ENCODE measurements around the gene TPGS2. TPM values are rescaled to one million over a fixed set of nuclear protein-coding genes. Genes with fewer than 3 reads are reported as not detected.

TPGS2 gene
- total and polyA plus RNA-seq, 5 donors from 2014 or later: 45.6 to 107 (median 72.4) TPM

DNA sequence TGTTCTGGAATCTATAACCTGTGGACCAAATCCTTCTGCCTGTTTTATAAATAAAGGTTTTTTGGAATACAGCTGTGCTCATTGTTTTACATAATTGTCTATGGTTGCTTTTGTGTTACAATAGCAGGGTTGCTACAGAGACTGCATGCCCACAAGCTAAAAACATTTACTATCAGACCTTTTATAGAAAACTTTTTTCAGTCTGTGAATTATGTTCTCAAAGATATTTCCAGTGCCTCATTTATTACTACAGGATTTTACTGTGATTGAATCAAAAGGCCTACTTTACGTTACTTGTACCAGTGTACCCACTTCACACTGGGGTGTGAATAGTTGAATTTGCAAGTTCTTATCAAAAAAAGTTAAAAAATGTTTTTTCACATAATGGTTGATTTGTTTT, 7.1 kb upstream of the TPGS2 start:
- Histone ChIP-seq H3K4me1 (ENCODE audit: control insufficient read depth, insufficient read depth, low read length, poor library complexity, severe bottlenecking) (no peaks in the 10 kb centered on the region), H3K36me3 (ENCODE audit: control insufficient read depth, insufficient read depth, low read length) (peaks cover 24% of the 10 kb centered on the region), H3K27ac (ENCODE audit: insufficient read depth, low read length, poor library complexity, severe bottlenecking) (no peak overlapping the region), H3K4me3 (ENCODE audit: low read depth, low read length) (no peak overlapping the region), H3K9me3 (ENCODE audit: control insufficient read depth in 2 of 2, low read length in 2 of 2) (no peaks in the 10 kb centered on the region), H3K27me3 (ENCODE audit: control insufficient read depth, insufficient read depth, low read length) (no peaks in the 10 kb centered on the region)
- no peak overlapping the region for H3K4me3 Mint-ChIP-seq
- peaks cover 0 to 6% (median 0%) of the 10 kb centered on the region in 7 donors for H3K9me3 Mint-ChIP-seq
- no peak overlapping the region for H3K27ac Mint-ChIP-seq
- no peaks in the 10 kb centered on the region for H3K27me3 Mint-ChIP-seq
- peaks cover 42% of the 10 kb centered on the region for H3K36me3 Mint-ChIP-seq
- peaks cover 2 to 22% (median 6%) of the 10 kb centered on the region in 4 donors for H3K4me1 Mint-ChIP-seq
- no peak for ATAC-seq (ENCODE audit: low read depth in 2 of 2)
- no peak for DNase-seq

GRCh38 chr18:36833120-36833519, 4.3 kb upstream of the TPGS2 start:
- no peak for ATAC-seq (ENCODE audit: low read depth in 2 of 2)
- H3K9me3 ChIP-seq (ENCODE audit: control insufficient read depth in 2 of 2, low read length in 2 of 2): no peaks in the 10 kb centered on the region
- no peak overlapping the region for H3K4me3 ChIP-seq (ENCODE audit: low read depth, low read length)
- no peaks in the 10 kb centered on the region for H3K27me3 ChIP-seq (ENCODE audit: control insufficient read depth, insufficient read depth, low read length)
- no peak for DNase-seq
- H3K36me3 ChIP-seq (ENCODE audit: control insufficient read depth, insufficient read depth, low read length): peaks cover 6% of the 10 kb centered on the region
- H3K4me3 Mint-ChIP-seq: peak overlapping the region in 1 of 4 donors; percentile 66
- H3K4me1 Mint-ChIP-seq: peaks cover 18 to 31% (median 24%) of the 10 kb centered on the region in 4 donors
- H3K9me3 Mint-ChIP-seq: peaks cover 0 to 2% (median 0%) of the 10 kb centered on the region in 7 donors
- peaks cover 23% of the 10 kb centered on the region for H3K36me3 Mint-ChIP-seq
- no peaks in the 10 kb centered on the region for H3K27me3 Mint-ChIP-seq
- no peak overlapping the region for H3K27ac ChIP-seq (ENCODE audit: insufficient read depth, low read length, poor library complexity, severe bottlenecking)
- peaks cover 17% of the 10 kb centered on the region for H3K4me1 ChIP-seq (ENCODE audit: control insufficient read depth, insufficient read depth, low read length, poor library complexity, severe bottlenecking)
- H3K27ac Mint-ChIP-seq: no peak overlapping the region

- no peaks in the 10 kb centered on the region for H3K27me3 ChIP-seq (ENCODE audit: control insufficient read depth, insufficient read depth, low read length)
- no peaks in the 10 kb centered on the region for H3K9me3 ChIP-seq (ENCODE audit: control insufficient read depth in 2 of 2, low read length in 2 of 2)
- Mint-ChIP-seq H3K27me3 (no peaks in the 10 kb centered on the region), H3K27ac (no peak overlapping the region), H3K4me3 (peak overlapping the region in 1 of 4 donors; percentile 98), H3K36me3 (peaks cover 5% of the 10 kb centered on the region), H3K9me3 (peaks cover 0 to 2% (median 0%) of the 10 kb centered on the region in 7 donors), H3K4me1 (peaks cover 28 to 50% (median 40%) of the 10 kb centered on the region in 4 donors)
- no peaks in the 10 kb centered on the region for H3K36me3 ChIP-seq (ENCODE audit: control insufficient read depth, insufficient read depth, low read length)
- H3K4me1 ChIP-seq (ENCODE audit: control insufficient read depth, insufficient read depth, low read length, poor library complexity, severe bottlenecking): peaks cover 29% of the 10 kb centered on the region
- ATAC-seq (ENCODE audit: low read depth in 2 of 2) (no peak), DNase-seq (no peak)
- H3K4me3 ChIP-seq (ENCODE audit: low read depth, low read length): no peak overlapping the region
- no peak overlapping the region for H3K27ac ChIP-seq (ENCODE audit: insufficient read depth, low read length, poor library complexity, severe bottlenecking)
Observed at GRCh38 chr18:36831139-36831538, 2.3 kb upstream of the TPGS2 start.

- H3K4me1 Mint-ChIP-seq: peaks cover 28 to 50% (median 40%) of the 10 kb centered on the region in 4 donors
- H3K4me3 Mint-ChIP-seq: peak overlapping the region; percentile 93 to 98 (median 95)
- Histone ChIP-seq H3K4me1 (ENCODE audit: control insufficient read depth, insufficient read depth, low read length, poor library complexity, severe bottlenecking) (peaks cover 29% of the 10 kb centered on the region), H3K4me3 (ENCODE audit: low read depth, low read length) (peak overlapping the region; percentile 75), H3K27me3 (ENCODE audit: control insufficient read depth, insufficient read depth, low read length) (no peaks in the 10 kb centered on the region), H3K9me3 (ENCODE audit: control insufficient read depth in 2 of 2, low read length in 2 of 2) (no peaks in the 10 kb centered on the region), H3K36me3 (ENCODE audit: control insufficient read depth, insufficient read depth, low read length) (no peaks in the 10 kb centered on the region), H3K27ac (ENCODE audit: insufficient read depth, low read length, poor library complexity, severe bottlenecking) (no peak overlapping the region)
- H3K27me3 Mint-ChIP-seq: no peaks in the 10 kb centered on the region
- H3K27ac Mint-ChIP-seq: peak overlapping the region; percentile 87 to 94 (median 92)
- no peaks in the 10 kb centered on the region for H3K36me3 Mint-ChIP-seq
- DNase-seq: no peak
- peaks cover 0 to 2% (median 0%) of the 10 kb centered on the region in 7 donors for H3K9me3 Mint-ChIP-seq
- no peak for ATAC-seq (ENCODE audit: low read depth in 2 of 2)
Observed at GRCh38 chr18:36830158-36830495, 1.3 kb upstream of the TPGS2 start.

- peak overlapping the region; percentile 75 for H3K4me3 ChIP-seq (ENCODE audit: low read depth, low read length)
Observed at GRCh38 chr18:36829362-36830157, 758 bp upstream of the TPGS2 start.

DNA sequence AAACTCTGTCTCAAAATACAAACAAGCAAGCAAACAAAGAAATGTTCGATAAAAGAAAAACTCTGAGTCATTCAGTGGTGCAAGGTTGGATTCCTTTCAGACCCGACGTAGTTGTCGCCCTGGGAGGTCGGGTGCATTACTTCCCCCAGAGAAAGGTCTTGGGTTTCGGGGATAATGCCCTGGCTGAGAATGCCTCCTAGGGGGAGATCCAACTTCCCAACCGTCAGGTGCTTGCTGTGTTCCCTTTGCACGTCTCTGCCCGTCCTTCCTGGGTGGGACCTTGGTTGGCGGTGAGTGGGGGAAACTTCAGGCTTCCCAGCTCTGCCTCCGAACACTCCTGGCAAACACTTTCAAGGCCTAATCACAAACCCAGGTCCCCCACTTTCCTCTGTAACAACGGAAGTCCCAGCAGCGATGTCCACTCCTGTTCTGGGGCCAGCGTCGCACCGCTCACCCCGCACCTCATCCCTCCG, 609 bp downstream of the TPGS2 start:
- Mint-ChIP-seq H3K27me3 (no peaks in the 10 kb centered on the region), H3K4me1 (peaks cover 33 to 57% (median 42%) of the 10 kb centered on the region in 4 donors), H3K36me3 (peaks cover 7% of the 10 kb centered on the region), H3K9me3 (peaks cover 0 to 2% (median 0%) of the 10 kb centered on the region in 7 donors), H3K27ac (peak overlapping the region; percentile 92 to 96 (median 94)), H3K4me3 (peak overlapping the region; percentile 93 to 98 (median 96))
- peak in 1 of 3 donors; percentile 12 for DNase-seq
- peaks cover under 1% of the 10 kb centered on the region for H3K36me3 ChIP-seq (ENCODE audit: control insufficient read depth, insufficient read depth, low read length)
- peak overlapping the region; percentile 78 for H3K27ac ChIP-seq (ENCODE audit: insufficient read depth, low read length, poor library complexity, severe bottlenecking)
- peak overlapping the region; percentile 90 for H3K4me3 ChIP-seq (ENCODE audit: low read depth, low read length)
- H3K27me3 ChIP-seq (ENCODE audit: control insufficient read depth, insufficient read depth, low read length): no peaks in the 10 kb centered on the region
- ATAC-seq (ENCODE audit: low read depth in 2 of 2): no peak
- H3K4me1 ChIP-seq (ENCODE audit: control insufficient read depth, insufficient read depth, low read length, poor library complexity, severe bottlenecking): peaks cover 29% of the 10 kb centered on the region
- no peaks in the 10 kb centered on the region for H3K9me3 ChIP-seq (ENCODE audit: control insufficient read depth in 2 of 2, low read length in 2 of 2)

More at GRCh38 chr18:36829362-36830157, 758 bp upstream of the TPGS2 start:
- Mint-ChIP-seq H3K27ac (peak overlapping the region; percentile 87 to 94 (median 92)), H3K27me3 (no peaks in the 10 kb centered on the region), H3K9me3 (peaks cover 0 to 2% (median 0%) of the 10 kb centered on the region in 7 donors), H3K4me1 (peaks cover 28 to 52% (median 39%) of the 10 kb centered on the region in 4 donors), H3K36me3 (peaks cover 2% of the 10 kb centered on the region), H3K4me3 (peak overlapping the region; percentile 93 to 98 (median 95))
- H3K36me3 ChIP-seq (ENCODE audit: control insufficient read depth, insufficient read depth, low read length): no peaks in the 10 kb centered on the region
- H3K27me3 ChIP-seq (ENCODE audit: control insufficient read depth, insufficient read depth, low read length): no peaks in the 10 kb centered on the region
- no peaks in the 10 kb centered on the region for H3K9me3 ChIP-seq (ENCODE audit: control insufficient read depth in 2 of 2, low read length in 2 of 2)
- peaks cover 29% of the 10 kb centered on the region for H3K4me1 ChIP-seq (ENCODE audit: control insufficient read depth, insufficient read depth, low read length, poor library complexity, severe bottlenecking)
- ATAC-seq (ENCODE audit: low read depth in 2 of 2) (no peak), DNase-seq (no peak)
- peak overlapping the region; percentile 78 for H3K27ac ChIP-seq (ENCODE audit: insufficient read depth, low read length, poor library complexity, severe bottlenecking)

DNA sequence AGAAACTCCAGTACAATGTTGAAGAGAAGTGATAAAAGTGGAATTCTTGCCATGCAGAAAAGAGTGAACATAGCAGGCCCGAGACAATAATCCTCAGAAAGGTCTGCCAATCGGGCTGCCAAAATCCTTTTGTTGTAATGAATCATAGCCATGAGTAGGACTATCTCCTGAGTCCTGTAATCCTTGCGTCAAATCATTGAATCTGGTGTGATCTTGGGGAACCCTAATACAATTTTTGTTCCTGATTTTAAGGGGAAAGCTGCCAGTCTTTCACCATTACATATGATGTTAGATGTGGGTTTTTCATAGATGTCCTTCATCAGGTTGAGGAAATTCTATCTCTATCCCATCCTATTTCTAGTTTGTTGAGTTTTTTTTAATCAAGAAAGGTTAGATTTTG, 2.2 kb downstream of the TPGS2 start:
- Histone ChIP-seq H3K27ac (ENCODE audit: insufficient read depth, low read length, poor library complexity, severe bottlenecking) (no peak overlapping the region), H3K4me1 (ENCODE audit: control insufficient read depth, insufficient read depth, low read length, poor library complexity, severe bottlenecking) (peaks cover 29% of the 10 kb centered on the region), H3K27me3 (ENCODE audit: control insufficient read depth, insufficient read depth, low read length) (no peaks in the 10 kb centered on the region), H3K9me3 (ENCODE audit: control insufficient read depth in 2 of 2, low read length in 2 of 2) (no peaks in the 10 kb centered on the region), H3K4me3 (ENCODE audit: low read depth, low read length) (peak overlapping the region; percentile 11), H3K36me3 (ENCODE audit: control insufficient read depth, insufficient read depth, low read length) (peaks cover 3% of the 10 kb centered on the region)
- Mint-ChIP-seq H3K4me3 (peak overlapping the region in 2 of 4 donors; percentile 43 to 98), H3K36me3 (peaks cover 11% of the 10 kb centered on the region), H3K27me3 (no peaks in the 10 kb centered on the region), H3K27ac (no peak overlapping the region), H3K4me1 (peaks cover 30 to 56% (median 43%) of the 10 kb centered on the region in 4 donors), H3K9me3 (peaks cover 0 to 2% (median 0%) of the 10 kb centered on the region in 7 donors)
- ATAC-seq (ENCODE audit: low read depth in 2 of 2) (no peak), DNase-seq (no peak)
